Spleen (tissue), 11 donors: ENCODE measurements around the gene TMEM132D. TPM values are rescaled to one million over a fixed set of nuclear protein-coding genes. Genes with fewer than 3 reads are reported as not detected.

Experiments
- DNase-seq: peaks from one replicate; pipeline ENCODE4 v3.0.0-alpha.2; 2020
- H3K27ac ChIP-seq, 8 donors: fragments of 200-600 bp; sonication (generic) in 7 of 8; 1 replicate in 4 of 8; 2 replicates in 4 of 8; pipeline versions ENCODE4 v1.5.0 to v1.8.0; 2016 to 2021; ENCODE audit warnings: inconsistent platforms in 4 of 8, mild to moderate bottlenecking in 4 of 8, moderate library complexity in 1 of 8
- H3K27me3 ChIP-seq, 7 donors: fragments of 200-600 bp; sonication (generic) in 6 of 7; replicated peaks in 1 of 7; 1 replicate in 4 of 7; 2 replicates in 3 of 7; pipeline versions ENCODE4 v1.5.0 to v1.8.0; 2016 to 2021; ENCODE audit warnings: inconsistent platforms in 3 of 7, mild to moderate bottlenecking in 1 of 7
- H3K36me3 ChIP-seq, 6 donors: fragments of 200-600 bp; sonication (generic) in 5 of 6; 1 replicate in 4 of 6; 2 replicates in 2 of 6; pipeline versions ENCODE4 v1.5.0 to v1.8.0; 2016 to 2021; ENCODE audit warnings: inconsistent platforms in 2 of 6
- H3K4me1 ChIP-seq, 6 donors: fragments of 200-600 bp; sonication (generic) in 5 of 6; 1 replicate in 3 of 6; 2 replicates in 3 of 6; pipeline versions ENCODE4 v1.5.0 to v1.8.0; 2016 to 2021; ENCODE audit warnings: inconsistent platforms in 3 of 6
- H3K4me3 ChIP-seq, 8 donors: fragments of 200-600 bp; sonication (generic) in 7 of 8; 1 replicate in 4 of 8; 2 replicates in 4 of 8; pipeline versions ENCODE4 v1.5.0 to v1.8.0; 2016 to 2021; ENCODE audit warnings: inconsistent platforms in 4 of 8, mild to moderate bottlenecking in 4 of 8, moderate library complexity in 2 of 8
- H3K9me3 ChIP-seq, 8 donors: fragments of 200-600 bp; sonication (generic) in 7 of 8; 1 replicate in 4 of 8; 2 replicates in 4 of 8; pipeline versions ENCODE4 v1.5.0 to v1.8.0; 2016 to 2021; ENCODE audit warnings: inconsistent platforms in 4 of 8
- POLR2A ChIP-seq, 3 donors: fragments of 450-650 bp; IDR thresholded peaks; one replicate each; pipeline ENCODE4 v1.5.1; 2017; ENCODE audit warnings: antibody characterized with exemption in 3 of 3, mild to moderate bottlenecking in 1 of 3
- POLR2AphosphoS5 ChIP-seq, 3 donors: sonication (generic); formaldehyde crosslinking; IDR thresholded peaks; one replicate each; pipeline ENCODE4 v1.5.1; 2017; ENCODE audit warnings: antibody characterized with exemption in 3 of 3
- WGBS, 5 donors: extraction: QIAGEN DNeasy Blood & Tissue Kit in 3 of 5; methylation state at CpG; one replicate each; pipeline versions ENCODE4 v1.1.5 to v1.1.7; 2013 to 2018; 5-methylcytosine and 5-hydroxymethylcytosine counted together
- intact Hi-C: fragments of 100-400 bp; cut with DNase I; formaldehyde crosslinking; loops from one replicate; pipeline ENCODE4 v1.15.0; 2023; ENCODE audit warnings: low total_unique reads
- polyA plus RNA-seq, 3 donors: library from polyadenylated mRNA; stranded (reverse); fragments of 200-250 nt; gene quantifications; one replicate each; pipeline ENCODE4 v1.2.1, GENCODE V29; 2013
- total RNA-seq, 7 donors: library from RNA; depleted of rRNA in 3 of 7; stranded (reverse); fragments of >200 nt in 3 of 7; fragmentation: NEBNext Ultra II Directional in 4 of 7; extraction: Animal tissue kit (Norgen Biotek cat#: 25700) in 4 of 7; gene quantifications; one replicate each; pipeline versions ENCODE4 v1.1.0 to v1.2.1, GENCODE V29; 2016 to 2021
- TF ChIP-seq, protein P1 (sequence below), 11 experiments: fragments of 200-600 bp in 7 of 11; fragments of 450-650 bp in 4 of 11; sonication (generic) in 4 of 11; IDR thresholded peaks in 8 of 11; conservative IDR thresholded peaks in 3 of 11; 1 replicate in 7 of 11; 2 replicates in 4 of 11; pipeline versions ENCODE4 v1.4.0 to v1.8.0; 2016 to 2021; ENCODE audit warnings: antibody characterized with exemption in 11 of 11, inconsistent platforms in 4 of 11, mild to moderate bottlenecking in 1 of 11
- donor health status: healthy with polysubstance abuse.
- donor health status: DM: no; HTN: no; CAD: no; lungs with moderate emphysema.
- donor health status: DM: no; HTN: no; CAD: no.
- donor health status: Bipolar disorder and iron deficiency.
- donor health status: healthy.
- donor health status: DM: no; HTN: no; CAD: no.
- donor health status: DM: yes; HTN: yes; CAD: no.

Gene TMEM132D
- total and polyA plus RNA-seq, 10 donors, result 0.03 TPM; not detected in 9

GRCh38 chr12:129162805-129163204 lies 741.0 kb downstream of the TMEM132D start:
- Histone ChIP-seq H3K9me3 (peaks cover 0 to 33% (median 14%) of the 10 kb centered on the region in 8 donors), H3K4me3 (no peak overlapping the region), H3K27ac (no peak overlapping the region), H3K4me1 (no peaks in the 10 kb centered on the region), H3K36me3 (no peaks in the 10 kb centered on the region), H3K27me3 (peaks cover 0 to 10% (median 0%) of the 10 kb centered on the region in 7 donors)
- 67 to 82% (median 77%) methylated on average over 4 of the region's 4 CpGs for WGBS, 5 donors
- no peak for DNase-seq
- intact Hi-C loops, result no loop called here
- TF ChIP-seq, protein P1, sequence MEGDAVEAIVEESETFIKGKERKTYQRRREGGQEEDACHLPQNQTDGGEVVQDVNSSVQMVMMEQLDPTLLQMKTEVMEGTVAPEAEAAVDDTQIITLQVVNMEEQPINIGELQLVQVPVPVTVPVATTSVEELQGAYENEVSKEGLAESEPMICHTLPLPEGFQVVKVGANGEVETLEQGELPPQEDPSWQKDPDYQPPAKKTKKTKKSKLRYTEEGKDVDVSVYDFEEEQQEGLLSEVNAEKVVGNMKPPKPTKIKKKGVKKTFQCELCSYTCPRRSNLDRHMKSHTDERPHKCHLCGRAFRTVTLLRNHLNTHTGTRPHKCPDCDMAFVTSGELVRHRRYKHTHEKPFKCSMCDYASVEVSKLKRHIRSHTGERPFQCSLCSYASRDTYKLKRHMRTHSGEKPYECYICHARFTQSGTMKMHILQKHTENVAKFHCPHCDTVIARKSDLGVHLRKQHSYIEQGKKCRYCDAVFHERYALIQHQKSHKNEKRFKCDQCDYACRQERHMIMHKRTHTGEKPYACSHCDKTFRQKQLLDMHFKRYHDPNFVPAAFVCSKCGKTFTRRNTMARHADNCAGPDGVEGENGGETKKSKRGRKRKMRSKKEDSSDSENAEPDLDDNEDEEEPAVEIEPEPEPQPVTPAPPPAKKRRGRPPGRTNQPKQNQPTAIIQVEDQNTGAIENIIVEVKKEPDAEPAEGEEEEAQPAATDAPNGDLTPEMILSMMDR (IDR thresholded peaks at IDR 0.05 in 8 of 11, conservative IDR thresholded peaks at IDR 0.05 in 3 of 11), result no peak
- TF ChIP-seq POLR2A (IDR thresholded peaks at IDR 0.05) (no peak), POLR2AphosphoS5 (IDR thresholded peaks at IDR 0.05) (no peak)

DNA sequence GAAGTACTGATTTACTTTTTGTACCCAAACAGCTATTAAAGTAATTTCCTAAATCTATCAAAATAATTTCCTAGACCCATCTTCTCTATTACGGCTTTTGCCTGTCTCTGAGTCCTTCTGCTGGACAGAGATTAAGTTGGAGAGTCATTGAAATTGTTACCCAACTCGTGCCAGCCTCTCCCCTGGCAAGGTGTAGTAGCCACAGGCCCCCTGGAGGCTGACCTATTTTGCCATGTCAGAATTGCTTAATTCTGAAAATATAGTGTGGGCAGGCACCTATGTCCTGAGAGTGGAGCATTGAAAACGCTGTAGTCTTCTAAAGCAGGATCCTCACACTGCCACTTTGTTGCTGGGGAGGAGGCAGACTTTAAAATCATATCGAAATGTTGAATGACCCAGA lies 742.3 kb downstream of the TMEM132D start:
- H3K4me3 ChIP-seq, result no peak overlapping the region
- no peaks in the 10 kb centered on the region for H3K4me1 ChIP-seq
- H3K9me3 ChIP-seq, result peaks cover 0 to 33% (median 14%) of the 10 kb centered on the region in 8 donors
- H3K27ac ChIP-seq, result no peak overlapping the region
- intact Hi-C loops, result no loop called here
- 49 to 82% (median 64%) methylated on average over 4 of the region's 4 CpGs for WGBS, 5 donors
- no peaks in the 10 kb centered on the region for H3K36me3 ChIP-seq
- no peak for DNase-seq
- H3K27me3 ChIP-seq, result peaks cover 0 to 10% (median 0%) of the 10 kb centered on the region in 7 donors
- TF ChIP-seq POLR2A (IDR thresholded peaks at IDR 0.05) (no peak), POLR2AphosphoS5 (IDR thresholded peaks at IDR 0.05) (no peak)
- TF ChIP-seq, protein P1 (IDR thresholded peaks at IDR 0.05 in 8 of 11, conservative IDR thresholded peaks at IDR 0.05 in 3 of 11), result no peak

- no peak for DNase-seq
- no peaks in the 10 kb centered on the region for H3K4me1 ChIP-seq
- H3K4me3 ChIP-seq, result no peak overlapping the region
- intact Hi-C loops, result no loop called here
- TF ChIP-seq, protein P1 (IDR thresholded peaks at IDR 0.05 in 8 of 11, conservative IDR thresholded peaks at IDR 0.05 in 3 of 11), result no peak
- TF ChIP-seq POLR2A (IDR thresholded peaks at IDR 0.05) (no peak), POLR2AphosphoS5 (IDR thresholded peaks at IDR 0.05) (no peak)
- H3K9me3 ChIP-seq, result peaks cover 0 to 33% (median 14%) of the 10 kb centered on the region in 8 donors
- peaks cover 0 to 10% (median 0%) of the 10 kb centered on the region in 7 donors for H3K27me3 ChIP-seq
- H3K36me3 ChIP-seq, result no peaks in the 10 kb centered on the region
- no peak overlapping the region for H3K27ac ChIP-seq
These were observed 743.5 kb downstream of the TMEM132D start for GRCh38 chr12:129160282-129160681.

DNA sequence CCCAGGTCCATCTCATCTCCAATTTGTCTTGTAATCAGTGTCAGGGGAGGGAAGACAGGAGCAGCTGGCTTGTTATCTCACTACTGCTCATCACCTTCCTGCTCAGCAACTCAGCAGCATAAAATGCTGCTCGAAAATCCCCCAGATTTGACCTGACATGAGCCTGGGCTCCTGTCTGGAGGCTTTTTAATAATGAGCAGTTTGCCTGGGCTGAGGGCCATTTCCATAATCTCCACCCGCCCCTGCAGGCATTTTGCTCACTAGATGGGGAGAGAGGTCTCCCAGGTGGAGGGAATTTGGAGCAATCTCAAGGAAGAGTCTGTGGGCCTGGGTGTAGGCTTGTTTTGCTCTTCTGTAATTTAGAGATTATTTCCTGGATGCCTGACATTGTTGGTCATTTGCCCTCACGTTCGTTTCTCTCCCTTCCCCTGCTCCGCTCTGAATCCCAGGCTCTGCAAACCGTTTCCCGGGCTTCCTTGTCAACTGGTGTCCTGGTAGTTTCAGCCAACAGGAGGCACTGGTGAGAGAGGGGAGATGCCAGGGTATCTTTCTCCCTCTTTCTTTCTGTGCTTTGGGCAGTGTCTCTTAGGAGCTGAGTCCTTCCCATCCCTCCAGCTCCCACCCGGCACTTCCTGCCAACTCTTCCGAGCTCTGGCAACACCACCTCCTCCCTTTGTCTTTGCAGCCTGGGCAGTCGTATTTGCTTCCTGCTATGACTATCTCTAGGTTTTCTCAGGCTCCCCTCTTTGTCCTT lies 751.3 kb downstream of the TMEM132D start:
- Histone ChIP-seq H3K36me3 (no peaks in the 10 kb centered on the region), H3K27me3 (peaks cover 0 to 19% (median 0%) of the 10 kb centered on the region in 7 donors), H3K9me3 (no peaks in the 10 kb centered on the region), H3K4me1 (no peaks in the 10 kb centered on the region), H3K4me3 (no peak overlapping the region), H3K27ac (no peak overlapping the region)
- intact Hi-C loops, result no loop called here
- no peak for DNase-seq
- TF ChIP-seq POLR2AphosphoS5 (IDR thresholded peaks at IDR 0.05), result no peak
- TF ChIP-seq, protein P1 (IDR thresholded peaks at IDR 0.05 in 8 of 11, conservative IDR thresholded peaks at IDR 0.05 in 3 of 11), result no peak
- no peak for TF ChIP-seq POLR2A (IDR thresholded peaks at IDR 0.05)
- WGBS, 5 donors, result 38 to 50% (median 42%) methylated on average over 9 to 10 of the region's 10 CpGs
